ENCODE data around the gene ZBED3. TPM values are rescaled to one million over a fixed set of nuclear protein-coding genes. Genes with fewer than 3 reads are reported as not detected.

ZBED3 gene
- total and polyA plus RNA-seq, 11 donors: 2.8 to 8.1 (median 5.7) TPM

- no peaks in the 10 kb centered on the region for H3K27me3 ChIP-seq
- intact Hi-C loops (cut with DNase I): loop anchor here in 1 of 10 donors (10.0 kb wide), 1 partner anchor 424 kb away; no protein-coding TSS in a partner anchor
- peaks cover 0 to 14% (median 0%) of the 10 kb centered on the region in 12 donors for H3K9me3 ChIP-seq
- peaks cover 0 to 30% (median 17%) of the 10 kb centered on the region in 12 donors for H3K4me1 ChIP-seq
- no peak for DNase-seq
- no peak overlapping the region for H3K27ac ChIP-seq
- WGBS, 4 donors: 96 to 98% (median 98%) methylated on average over 4 of the region's 4 CpGs
- ATAC-seq: no peak
- no peak for TF ChIP-seq CTCF (IDR thresholded peaks at IDR 0.05)
- no peak for TF ChIP-seq POLR2A (IDR thresholded peaks at IDR 0.05)
- no peaks in the 10 kb centered on the region for H3K36me3 ChIP-seq
- no peak overlapping the region for H3K4me3 ChIP-seq
These were observed 58.3 kb downstream of the ZBED3 start for GRCh38 chr5:77028631-77029375.

- Histone ChIP-seq H3K36me3 (no peaks in the 10 kb centered on the region), H3K4me1 (peaks cover 0 to 2% (median under 1%) of the 10 kb centered on the region in 12 donors), H3K4me3 (no peak overlapping the region), H3K27ac (no peak overlapping the region), H3K27me3 (no peaks in the 10 kb centered on the region), H3K9me3 (peaks cover 0 to 10% (median 0%) of the 10 kb centered on the region in 12 donors)
- TF ChIP-seq CTCF (IDR thresholded peaks at IDR 0.05) (no peak), POLR2A (IDR thresholded peaks at IDR 0.05) (no peak)
- DNase-seq: no peak
- 86 to 95% (median 88%) methylated on average over 1 of the region's 1 CpG for WGBS, 4 donors
- intact Hi-C loops (cut with DNase I): loop anchor here in 1 of 10 donors (10.0 kb wide), 1 partner anchor 420 kb away; no protein-coding TSS in a partner anchor
- ATAC-seq: no peak
These were observed 62.6 kb downstream of the ZBED3 start for GRCh38 chr5:77024490-77024889.

- DNase-seq (no peak), ATAC-seq (no peak)
- Histone ChIP-seq H3K4me3 (no peak overlapping the region), H3K27ac (no peak overlapping the region), H3K27me3 (no peaks in the 10 kb centered on the region), H3K36me3 (no peaks in the 10 kb centered on the region), H3K9me3 (no peaks in the 10 kb centered on the region), H3K4me1 (no peaks in the 10 kb centered on the region)
- intact Hi-C loops (cut with DNase I): loop anchor here in 1 of 10 donors (10.0 kb wide), 1 partner anchor 418 kb away; no protein-coding TSS in a partner anchor
- TF ChIP-seq CTCF (IDR thresholded peaks at IDR 0.05): no peak
- no peak for TF ChIP-seq POLR2A (IDR thresholded peaks at IDR 0.05)
- WGBS, 4 donors: 55 to 68% (median 61%) methylated on average over 7 of the region's 7 CpGs
These were observed 64.3 kb downstream of the ZBED3 start for GRCh38 chr5:77022511-77023417.

Other genes with a start within 250 kb of the ZBED3 start
- under 1 TPM in 2 of 9 donors, not detected in 7; 0.29 to 0.59 TPM for gene S100Z, start 237.3 kb downstream of the ZBED3 start, total RNA-seq
- not detected for gene S100Z, start 237.3 kb downstream of the ZBED3 start, polyA plus RNA-seq
- 1 to 10 TPM in 7 of 9 donors, under 1 TPM in 2; 0.38 to 2.8 (median 1.6) TPM for gene CRHBP, start 134.2 kb downstream of the ZBED3 start, total RNA-seq
- gene CRHBP, start 134.2 kb downstream of the ZBED3 start, polyA plus RNA-seq: under 1 TPM; 0.75 to 0.99 TPM
- 10 to 100 TPM; 15.5 to 20.1 (median 16.7) TPM for gene AGGF1, start 56.9 kb downstream of the ZBED3 start, total RNA-seq
- gene AGGF1, start 56.9 kb downstream of the ZBED3 start, polyA plus RNA-seq: 10 to 100 TPM in 1 of 2 donors, 1 to 10 TPM in 1; 6.1 to 12.9 TPM
- 1 to 10 TPM; 2.4 to 9.3 (median 3.5) TPM for gene PDE8B, start 123.4 kb upstream of the ZBED3 start, total RNA-seq
- gene PDE8B, start 123.4 kb upstream of the ZBED3 start, polyA plus RNA-seq: 1 to 10 TPM; 1.1 to 2.0 TPM